Astrocyte (in vitro differentiated cells and primary cell): ENCODE measurements around the gene ALX4. TPM values are rescaled to one million over a fixed set of nuclear protein-coding genes. Genes with fewer than 3 reads are reported as not detected.

ENCODE experiments used
- DNase-seq: peaks from one replicate; pipeline ENCODE4 v3.0.0-alpha.2; 2010; ENCODE audit warnings: low read depth
- FAIRE-seq: peaks from 2 replicates; lab custom pipeline; 2011; peaks lifted over from hg19 to GRCh38; lab: Jason Lieb, UNC
- H2AFZ ChIP-seq: 2 replicates; pipeline ENCODE4 v1.6.0; 2012; ENCODE audit warnings: low read depth, low read length, inconsistent platforms
- H3K27ac ChIP-seq: 2 replicates; pipeline ENCODE4 v1.5.1; 2011; ENCODE audit warnings: low read depth, low read length, inconsistent platforms
- H3K27me3 ChIP-seq: 2 replicates; pipeline ENCODE4 v1.6.0; 2011; ENCODE audit warnings: low read length, inconsistent platforms; ENCODE audit not compliant: insufficient read depth
- H3K36me3 ChIP-seq: 2 replicates; pipeline ENCODE4 v1.5.1; 2011; ENCODE audit warnings: low read length, inconsistent platforms; ENCODE audit not compliant: insufficient read depth
- H3K4me1 ChIP-seq: 2 replicates; pipeline ENCODE4 v1.5.1; 2011; ENCODE audit warnings: low read length, inconsistent platforms; ENCODE audit not compliant: insufficient read depth
- H3K4me2 ChIP-seq: 2 replicates; pipeline ENCODE4 v1.6.0; 2012; ENCODE audit warnings: low read length, inconsistent platforms
- H3K4me3 ChIP-seq: 2 replicates; pipeline ENCODE4 v1.5.1; 2011; ENCODE audit warnings: low read depth, mild to moderate bottlenecking, low read length, inconsistent platforms; ENCODE audit not compliant: insufficient read depth
- H3K79me2 ChIP-seq: 2 replicates; pipeline ENCODE4 v1.6.0; 2012; ENCODE audit warnings: mild to moderate bottlenecking, low read length, inconsistent platforms; ENCODE audit not compliant: insufficient read depth
- H3K9ac ChIP-seq: 2 replicates; pipeline ENCODE4 v1.6.0; 2012; ENCODE audit warnings: mild to moderate bottlenecking, low read length, inconsistent platforms
- H3K9me3 ChIP-seq: 2 replicates; pipeline ENCODE4 v1.5.1; 2012; ENCODE audit warnings: low read depth, mild to moderate bottlenecking, low read length, inconsistent platforms; ENCODE audit not compliant: insufficient read depth
- H4K20me1 ChIP-seq: 2 replicates; pipeline ENCODE4 v1.6.0; 2012; ENCODE audit warnings: low read length, inconsistent platforms; ENCODE audit not compliant: insufficient read depth
- H3K27ac Mint-ChIP-seq: one replicate; pipeline ENCODE4 v1.8.0; 2021; ENCODE audit warnings: mild to moderate bottlenecking, mixed read lengths; ENCODE audit not compliant: unreplicated experiment
- H3K27me3 Mint-ChIP-seq: one replicate; pipeline ENCODE4 v1.8.0; 2021; ENCODE audit warnings: low read depth, mixed read lengths; ENCODE audit not compliant: unreplicated experiment
- H3K36me3 Mint-ChIP-seq: one replicate; pipeline ENCODE4 v1.8.0; 2021; ENCODE audit warnings: low read depth, mixed read lengths; ENCODE audit not compliant: unreplicated experiment
- H3K4me1 Mint-ChIP-seq: one replicate; pipeline ENCODE4 v1.8.0; 2021; ENCODE audit warnings: low read depth, mixed read lengths; ENCODE audit not compliant: unreplicated experiment
- H3K4me3 Mint-ChIP-seq: one replicate; pipeline ENCODE4 v1.8.0; 2021; ENCODE audit warnings: mild to moderate bottlenecking, moderate library complexity, mixed read lengths; ENCODE audit not compliant: unreplicated experiment
- H3K9me3 Mint-ChIP-seq: one replicate; pipeline ENCODE4 v1.8.0; 2021; ENCODE audit warnings: mild to moderate bottlenecking, mixed read lengths; ENCODE audit not compliant: unreplicated experiment
- CTCF ChIP-seq: IDR thresholded peaks from 2 replicates; pipeline ENCODE4 v1.5.1; 2011; ENCODE audit warnings: low read depth, mild to moderate bottlenecking, inconsistent platforms, low read length, moderate library complexity; ENCODE audit not compliant: insufficient read depth
- EZH2 ChIP-seq: IDR thresholded peaks from 2 replicates; pipeline ENCODE4 v1.6.1; 2012; ENCODE audit warnings: mild to moderate bottlenecking, low read length, inconsistent platforms; ENCODE audit not compliant: insufficient read depth
- total RNA-seq: library from RNA; stranded (reverse); gene quantifications from 2 replicates; pipeline ENCODE4 v1.2.1, GENCODE V29; 2021

ALX4 gene
- total RNA-seq, 1 donor from 2014 or later = not detected

GRCh38 chr11:44300844-44301563 lies 8.9 kb downstream of the ALX4 start:
- Histone ChIP-seq H3K4me1 (peaks cover 2% of the 10 kb centered on the region), H3K27ac (no peak overlapping the region), H3K4me3 (no peak overlapping the region), H3K79me2 (no peaks in the 10 kb centered on the region), H4K20me1 (peaks cover 5% of the 10 kb centered on the region), H3K9ac (no peak overlapping the region), H3K9me3 (no peaks in the 10 kb centered on the region), H3K4me2 (no peak overlapping the region), H3K36me3 (no peaks in the 10 kb centered on the region), H3K27me3 (peaks cover 44% of the 10 kb centered on the region), H2AFZ (no peak overlapping the region)
- peaks cover 77% of the 10 kb centered on the region for H3K27me3 Mint-ChIP-seq
- FAIRE-seq (no peak), DNase-seq (no peak)
- H3K36me3 Mint-ChIP-seq = no peaks in the 10 kb centered on the region
- H3K9me3 Mint-ChIP-seq = peaks cover 11% of the 10 kb centered on the region
- TF ChIP-seq EZH2 = no peak
- TF ChIP-seq CTCF = no peak
- peaks cover 8% of the 10 kb centered on the region for H3K4me1 Mint-ChIP-seq
- no peak overlapping the region for H3K4me3 Mint-ChIP-seq
- H3K27ac Mint-ChIP-seq = no peak overlapping the region

- DNase-seq (no peak), FAIRE-seq (no peak)
- H3K4me1 Mint-ChIP-seq = peaks cover 7% of the 10 kb centered on the region
These were observed 11.1 kb downstream of the ALX4 start for GRCh38 chr11:44298862-44299261.

More at GRCh38 chr11:44298862-44299261, 11.1 kb downstream of the ALX4 start:
- Mint-ChIP-seq H3K4me3 (no peak overlapping the region), H3K9me3 (peaks cover 8% of the 10 kb centered on the region), H3K27me3 (peaks cover 66% of the 10 kb centered on the region), H3K27ac (no peak overlapping the region), H3K36me3 (no peaks in the 10 kb centered on the region)
- no peak overlapping the region for H3K27ac ChIP-seq
- no peaks in the 10 kb centered on the region for H3K36me3 ChIP-seq
- peaks cover 23% of the 10 kb centered on the region for H3K27me3 ChIP-seq
- no peak overlapping the region for H3K4me2 ChIP-seq
- no peaks in the 10 kb centered on the region for H4K20me1 ChIP-seq
- no peak overlapping the region for H3K4me3 ChIP-seq
- H2AFZ ChIP-seq = no peak overlapping the region
- no peaks in the 10 kb centered on the region for H3K9me3 ChIP-seq
- no peaks in the 10 kb centered on the region for H3K79me2 ChIP-seq
- no peaks in the 10 kb centered on the region for H3K4me1 ChIP-seq
- no peak for TF ChIP-seq EZH2
- TF ChIP-seq CTCF = no peak
- H3K9ac ChIP-seq = no peak overlapping the region
